ENCODE measurements around the gene TECTA.

DNA sequence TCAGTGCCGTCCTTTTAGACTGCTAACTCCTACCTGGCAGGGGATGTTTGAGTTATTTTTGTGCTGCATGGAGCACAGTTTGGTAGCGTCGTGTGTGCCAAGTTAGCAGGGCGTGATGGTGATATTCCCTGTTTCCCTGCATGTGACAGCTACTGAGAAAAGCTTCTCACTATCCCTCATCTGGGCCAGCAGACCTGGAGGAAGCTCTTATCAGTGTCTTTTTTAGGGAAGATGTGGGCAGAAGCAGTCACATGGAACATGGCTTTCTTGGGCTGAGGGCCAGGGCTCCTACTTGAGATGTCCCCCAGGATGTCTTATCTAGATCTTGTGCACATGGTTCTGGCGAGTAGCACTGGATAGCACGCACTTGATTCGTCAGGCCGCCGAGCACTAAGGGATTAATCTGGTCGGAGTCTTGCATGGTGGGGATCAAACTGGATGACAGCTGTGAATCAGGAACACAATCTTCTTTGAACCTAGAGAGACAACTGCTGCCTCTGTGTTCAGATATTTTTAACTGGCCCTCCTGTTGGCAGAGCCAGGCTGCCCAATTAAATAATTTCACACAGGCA is 33.8 kb downstream of the TECTA start:
- TF ChIP-seq, protein P1, sequence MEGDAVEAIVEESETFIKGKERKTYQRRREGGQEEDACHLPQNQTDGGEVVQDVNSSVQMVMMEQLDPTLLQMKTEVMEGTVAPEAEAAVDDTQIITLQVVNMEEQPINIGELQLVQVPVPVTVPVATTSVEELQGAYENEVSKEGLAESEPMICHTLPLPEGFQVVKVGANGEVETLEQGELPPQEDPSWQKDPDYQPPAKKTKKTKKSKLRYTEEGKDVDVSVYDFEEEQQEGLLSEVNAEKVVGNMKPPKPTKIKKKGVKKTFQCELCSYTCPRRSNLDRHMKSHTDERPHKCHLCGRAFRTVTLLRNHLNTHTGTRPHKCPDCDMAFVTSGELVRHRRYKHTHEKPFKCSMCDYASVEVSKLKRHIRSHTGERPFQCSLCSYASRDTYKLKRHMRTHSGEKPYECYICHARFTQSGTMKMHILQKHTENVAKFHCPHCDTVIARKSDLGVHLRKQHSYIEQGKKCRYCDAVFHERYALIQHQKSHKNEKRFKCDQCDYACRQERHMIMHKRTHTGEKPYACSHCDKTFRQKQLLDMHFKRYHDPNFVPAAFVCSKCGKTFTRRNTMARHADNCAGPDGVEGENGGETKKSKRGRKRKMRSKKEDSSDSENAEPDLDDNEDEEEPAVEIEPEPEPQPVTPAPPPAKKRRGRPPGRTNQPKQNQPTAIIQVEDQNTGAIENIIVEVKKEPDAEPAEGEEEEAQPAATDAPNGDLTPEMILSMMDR (IDR thresholded peaks at IDR 0.05; ENCODE audit: low read depth, low read length, poor library complexity, severe bottlenecking), result no peak
- TF ChIP-seq EZH2phosphoT487 (IDR thresholded peaks at IDR 0.05; ENCODE audit: borderline replicate concordance, low read length), result no peak

Measured in DOHH2 (cell line).